ENCODE measurements around the gene CAMTA1.

CAMTA1 gene

GRCh38 chr1:7420470-7421100 lies 635.3 kb downstream of the CAMTA1 start:
- no peaks in the 10 kb centered on the region for H3K36me3 ChIP-seq
- H4K20me1 ChIP-seq = no peaks in the 10 kb centered on the region
- H3K4me2 ChIP-seq = no peak overlapping the region
- H3K4me3 ChIP-seq = no peak overlapping the region
- no peaks in the 10 kb centered on the region for H3K27me3 ChIP-seq
- no peaks in the 10 kb centered on the region for H3K4me1 ChIP-seq
- H3K9me3 ChIP-seq (replicated peaks in 1 of 11) = peaks cover 0 to 16% (median 14%) of the 10 kb centered on the region in 11 experiments; a peak in 18 of 22 replicates
- H3K27ac ChIP-seq = no peak overlapping the region
- TF ChIP-seq Cebpa-rat (IDR thresholded peaks at IDR 0.05) = no peak
- H3K9ac ChIP-seq = no peak overlapping the region

- no peak overlapping the region for H3K9ac ChIP-seq
- H3K4me3 ChIP-seq = no peak overlapping the region
- no peak overlapping the region for H3K4me2 ChIP-seq
- no peaks in the 10 kb centered on the region for H4K20me1 ChIP-seq
- H3K9me3 ChIP-seq (replicated peaks in 1 of 11) = peaks cover 0 to 16% (median 14%) of the 10 kb centered on the region in 11 experiments; a peak in 18 of 22 replicates
- H3K27me3 ChIP-seq = no peaks in the 10 kb centered on the region
- no peaks in the 10 kb centered on the region for H3K4me1 ChIP-seq
- no peak overlapping the region for H3K27ac ChIP-seq
- no peaks in the 10 kb centered on the region for H3K36me3 ChIP-seq
- TF ChIP-seq Cebpa-rat (IDR thresholded peaks at IDR 0.05) = no peak
Measured at GRCh38 chr1:7421471-7422075, 636.3 kb downstream of the CAMTA1 start.

GRCh38 chr1:7422081-7422480 lies 636.8 kb downstream of the CAMTA1 start:
- TF ChIP-seq Cebpa-rat (IDR thresholded peaks at IDR 0.05) = no peak
- no peak overlapping the region for H3K9ac ChIP-seq
- no peaks in the 10 kb centered on the region for H3K27me3 ChIP-seq
- H3K36me3 ChIP-seq = no peaks in the 10 kb centered on the region
- H3K4me3 ChIP-seq = no peak overlapping the region
- no peaks in the 10 kb centered on the region for H4K20me1 ChIP-seq
- H3K27ac ChIP-seq = no peak overlapping the region
- H3K9me3 ChIP-seq (replicated peaks in 1 of 11) = peaks cover 0 to 16% (median 14%) of the 10 kb centered on the region in 11 experiments; a peak in 18 of 22 replicates
- H3K4me2 ChIP-seq = no peak overlapping the region
- H3K4me1 ChIP-seq = peaks cover 0 to under 1% (median 0%) of the 10 kb centered on the region in 10 experiments; a peak in 1 of 20 replicates

GRCh38 chr1:7422561-7422960 lies 637.3 kb downstream of the CAMTA1 start:
- H3K27ac ChIP-seq = no peak overlapping the region
- H3K27me3 ChIP-seq = no peaks in the 10 kb centered on the region
- peaks cover 0 to 14% (median 12%) of the 10 kb centered on the region in 11 experiments; a peak in 18 of 22 replicates for H3K9me3 ChIP-seq (replicated peaks in 1 of 11)
- TF ChIP-seq Cebpa-rat (IDR thresholded peaks at IDR 0.05) = no peak
- no peaks in the 10 kb centered on the region for H3K36me3 ChIP-seq
- no peak overlapping the region for H3K4me2 ChIP-seq
- H3K9ac ChIP-seq = no peak overlapping the region
- H4K20me1 ChIP-seq = no peaks in the 10 kb centered on the region
- peaks cover 0 to 5% (median 3%) of the 10 kb centered on the region in 10 experiments; a peak in 11 of 20 replicates for H3K4me1 ChIP-seq
- no peak overlapping the region for H3K4me3 ChIP-seq

DNA sequence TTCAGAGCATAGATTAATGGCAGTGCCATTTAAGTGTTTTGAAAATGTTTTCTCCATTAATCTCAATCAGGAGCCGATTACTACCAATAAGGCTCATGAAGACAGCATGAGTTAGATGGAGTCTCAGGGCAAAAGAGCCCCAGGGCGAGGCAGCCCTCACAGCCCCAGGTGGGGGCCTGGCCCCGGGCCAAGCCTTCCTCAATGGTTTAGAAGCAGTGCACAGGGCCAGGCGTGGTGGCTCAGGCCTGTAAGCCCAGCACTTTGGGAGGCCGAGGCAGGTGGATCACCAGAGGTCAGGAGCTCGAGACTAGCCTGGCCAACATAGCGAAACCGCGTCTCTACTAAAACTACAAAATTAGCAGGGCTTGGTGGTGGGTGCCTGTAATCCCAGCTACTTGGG lies 637.7 kb downstream of the CAMTA1 start:
- Histone ChIP-seq H3K9me3 (replicated peaks in 1 of 11) (peaks cover 0 to 9% (median 8%) of the 10 kb centered on the region in 11 experiments; a peak in 17 of 22 replicates), H3K27me3 (no peaks in the 10 kb centered on the region), H4K20me1 (no peaks in the 10 kb centered on the region), H3K27ac (no peak overlapping the region), H3K36me3 (no peaks in the 10 kb centered on the region), H3K4me2 (no peak overlapping the region), H3K4me1 (peaks cover 0 to 9% (median 7%) of the 10 kb centered on the region in 10 experiments; a peak in 11 of 20 replicates), H3K9ac (no peak overlapping the region), H3K4me3 (no peak overlapping the region)
- TF ChIP-seq Cebpa-rat (IDR thresholded peaks at IDR 0.05) = no peak

- no peaks in the 10 kb centered on the region for H4K20me1 ChIP-seq
- peaks cover 0 to under 1% (median 0%) of the 10 kb centered on the region in 11 experiments; a peak in 1 of 22 replicates for H3K9me3 ChIP-seq (replicated peaks in 1 of 11)
- no peak overlapping the region for H3K4me2 ChIP-seq
- H3K4me1 ChIP-seq = peaks cover 0 to 13% (median 9%) of the 10 kb centered on the region in 10 experiments; a peak in 11 of 20 replicates
- H3K27ac ChIP-seq = no peak overlapping the region
- H3K27me3 ChIP-seq = no peaks in the 10 kb centered on the region
- no peak overlapping the region for H3K9ac ChIP-seq
- H3K36me3 ChIP-seq = no peaks in the 10 kb centered on the region
- no peak overlapping the region for H3K4me3 ChIP-seq
- TF ChIP-seq Cebpa-rat (IDR thresholded peaks at IDR 0.05) = no peak
Measured at GRCh38 chr1:7424352-7424890, 639.2 kb downstream of the CAMTA1 start.

- no peaks in the 10 kb centered on the region for H3K27me3 ChIP-seq
Measured at GRCh38 chr1:7425229-7425628, 640.0 kb downstream of the CAMTA1 start.

GRCh38 chr1:7425771-7426170 lies 640.5 kb downstream of the CAMTA1 start:
- Histone ChIP-seq H3K4me3 (no peak overlapping the region), H3K9me3 (replicated peaks in 1 of 11) (peaks cover 0 to 8% (median 3%) of the 10 kb centered on the region in 11 experiments; a peak in 5 of 22 replicates), H3K4me2 (no peak overlapping the region), H3K27me3 (no peaks in the 10 kb centered on the region), H3K36me3 (no peaks in the 10 kb centered on the region), H3K27ac (no peak overlapping the region), H4K20me1 (no peaks in the 10 kb centered on the region), H3K9ac (no peak overlapping the region), H3K4me1 (peaks cover 0 to 13% (median 9%) of the 10 kb centered on the region in 10 experiments; a peak in 11 of 20 replicates)
- TF ChIP-seq Cebpa-rat (IDR thresholded peaks at IDR 0.05) = no peak

More at GRCh38 chr1:7425229-7425628, 640.0 kb downstream of the CAMTA1 start:
- no peak overlapping the region for H3K4me3 ChIP-seq
- H3K9me3 ChIP-seq (replicated peaks in 1 of 11) = peaks cover 0 to 8% (median 3%) of the 10 kb centered on the region in 11 experiments; a peak in 5 of 22 replicates
- no peak overlapping the region for H3K27ac ChIP-seq
- no peak for TF ChIP-seq Cebpa-rat (IDR thresholded peaks at IDR 0.05)
- H3K4me1 ChIP-seq = peaks cover 0 to 13% (median 9%) of the 10 kb centered on the region in 10 experiments; a peak in 11 of 20 replicates
- H3K4me2 ChIP-seq = no peak overlapping the region
- no peaks in the 10 kb centered on the region for H3K36me3 ChIP-seq
- H3K9ac ChIP-seq = no peak overlapping the region
- no peaks in the 10 kb centered on the region for H4K20me1 ChIP-seq

All from BLaER1 treated with 17β-estradiol and CSF1 and Interleukin-3, amounts not matched to agents 10 nM and 100 nM (cell line).